ENCODE results near the gene MND1.
"Not testable (repeated sequence)": the region's sequence is repeated elsewhere in the genome, so short reads cannot be mapped to it uniquely, and the experiment has no call there.

MND1 gene

GRCh38 chr4:153408932-153409331 lies 64.4 kb downstream of the MND1 start:
- DNase-seq = no peak

- no peak for DNase-seq
Measured at GRCh38 chr4:153409412-153409811, 64.9 kb downstream of the MND1 start.

- DNase-seq = no peak
Measured at GRCh38 chr4:153409924-153410501, 65.5 kb downstream of the MND1 start.

GRCh38 chr4:153413842-153414241 lies 69.4 kb downstream of the MND1 start:
- no peak for DNase-seq

- DNase-seq = not testable (repeated sequence)
Measured at GRCh38 chr4:153416456-153416855, 72.0 kb downstream of the MND1 start.

- no peak for DNase-seq
Measured at GRCh38 chr4:153418121-153418520, 73.6 kb downstream of the MND1 start.

GRCh38 chr4:153418558-153418957 lies 74.1 kb downstream of the MND1 start:
- no peak for DNase-seq

- no peak for DNase-seq
Measured at GRCh38 chr4:153419029-153419428, 74.5 kb downstream of the MND1 start.

GRCh38 chr4:153419673-153420278 lies 75.3 kb downstream of the MND1 start:
- DNase-seq = no peak

- no peak for DNase-seq
Measured at GRCh38 chr4:153420361-153420760, 75.9 kb downstream of the MND1 start.

GRCh38 chr4:153421941-153422340 lies 77.5 kb downstream of the MND1 start:
- DNase-seq = no peak

GRCh38 chr4:153426207-153426885 lies 81.9 kb downstream of the MND1 start:
- DNase-seq = no peak

- DNase-seq = no peak
Measured at GRCh38 chr4:153427363-153428071, 83.0 kb downstream of the MND1 start.

- DNase-seq = no peak
Measured at GRCh38 chr4:153428941-153429475, 84.5 kb downstream of the MND1 start.

GRCh38 chr4:153432965-153433753 lies 88.7 kb downstream of the MND1 start:
- no peak for DNase-seq

GRCh38 chr4:153433754-153434105 lies 89.2 kb downstream of the MND1 start:
- DNase-seq = no peak

GRCh38 chr4:153434190-153434589 lies 89.7 kb downstream of the MND1 start:
- no peak for DNase-seq

GRCh38 chr4:153438916-153439756 lies 94.6 kb downstream of the MND1 start:
- DNase-seq = no peak

- no peak for DNase-seq
Measured at GRCh38 chr4:153439831-153440230, 95.3 kb downstream of the MND1 start.

- no peak for DNase-seq
Measured at GRCh38 chr4:153440475-153440874, 96.0 kb downstream of the MND1 start.

GRCh38 chr4:153447175-153447905 lies 102.9 kb downstream of the MND1 start:
- no peak for DNase-seq
